Thymus (tissue), 11 donors: ENCODE data around the gene SH3TC1. TPM values are rescaled to one million over a fixed set of nuclear protein-coding genes. Genes with fewer than 3 reads are reported as not detected.
A peak's percentile ranks its signal among the peaks of the same experiment; 100 is the strongest.

Experiments used
- DNase-seq, 9 donors: peaks; one replicate each; pipeline ENCODE4 v3.0.0-alpha.2; 2013; ENCODE audit warnings: low spot score in 9 of 9, low read depth in 6 of 9, missing footprints in 1 of 9
- H3K27ac ChIP-seq, 2 donors: one replicate each; pipeline ENCODE4 v1.5.1; 2013; ENCODE audit warnings: control low read depth in 1 of 2, low read depth in 1 of 2, low read length in 1 of 2, mild to moderate bottlenecking in 1 of 2, moderate library complexity in 1 of 2
- H3K27me3 ChIP-seq, 2 donors: one replicate each; pipeline ENCODE4 v1.5.1; 2013; ENCODE audit warnings: low read length in 1 of 2; ENCODE audit not compliant: control insufficient read depth in 2 of 2, insufficient read depth in 1 of 2
- H3K36me3 ChIP-seq, 2 donors: one replicate each; pipeline ENCODE4 v1.5.1; 2013; ENCODE audit warnings: low read length in 1 of 2, mild to moderate bottlenecking in 1 of 2, moderate library complexity in 1 of 2; ENCODE audit not compliant: control insufficient read depth in 2 of 2, insufficient read depth in 2 of 2
- H3K4me1 ChIP-seq, 2 donors: one replicate each; pipeline ENCODE4 v1.5.1; 2013; ENCODE audit warnings: low read length in 2 of 2; ENCODE audit not compliant: control insufficient read depth in 2 of 2, insufficient read depth in 2 of 2
- H3K4me3 ChIP-seq, 2 donors: one replicate each; pipeline ENCODE4 v1.5.1; 2013; ENCODE audit warnings: low read length in 2 of 2, control low read depth in 1 of 2, mild to moderate bottlenecking in 1 of 2
- H3K9me3 ChIP-seq, 2 donors: one replicate each; pipeline ENCODE4 v1.5.1; 2013; ENCODE audit warnings: low read length in 1 of 2, mild to moderate bottlenecking in 1 of 2; ENCODE audit not compliant: control insufficient read depth in 2 of 2, insufficient read depth in 1 of 2
- WGBS: extraction: QIAGEN DNeasy Blood & Tissue Kit; methylation state at CpG from one replicate; pipeline ENCODE4 v1.1.7; 2013; 5-methylcytosine and 5-hydroxymethylcytosine counted together
- polyA plus RNA-seq: library from polyadenylated mRNA; stranded (reverse); fragments of 200-250 nt; gene quantifications from one replicate; pipeline ENCODE4 v1.2.3, GENCODE V29; 2013
- total RNA-seq: library from RNA; stranded (reverse); fragments of 120-200 nt; gene quantifications from one replicate; pipeline ENCODE4 v1.2.4, GENCODE V29; 2013
- donor health status: healthy.

Gene SH3TC1
- total and polyA plus RNA-seq, 2 donors = 114 to 146 TPM

GRCh38 chr4:8269535-8270417, 70.7 kb downstream of the SH3TC1 start, which contains the start of gene HTRA3:
HTRA3 (plus strand) TSS chr4:8269754; CDS start chr4:8269969, 215 bp downstream.
- H3K4me3 ChIP-seq = peak within 1 kb of the TSS in 1 of 2 donors; percentile 21
- peaks cover 0 to 2% of the 10 kb centered on the region in 2 donors for H3K9me3 ChIP-seq
- no peak within 1 kb of the TSS for H3K27ac ChIP-seq
- 3% methylated on average over 111 of the region's 111 CpGs for WGBS
- no peak for DNase-seq
- H3K36me3 ChIP-seq = no peaks in the 10 kb centered on the region
- H3K4me1 ChIP-seq = peaks cover 3 to 4% of the 10 kb centered on the region in 2 donors
- H3K27me3 ChIP-seq = peaks cover 44 to 62% of the 10 kb centered on the region in 2 donors

GRCh38 chr4:8270418-8270771, 71.3 kb downstream of the SH3TC1 start:
- Histone ChIP-seq H3K27ac (no peak overlapping the region), H3K9me3 (peaks cover 0 to 2% of the 10 kb centered on the region in 2 donors), H3K4me1 (peaks cover 3 to 4% of the 10 kb centered on the region in 2 donors), H3K4me3 (no peak overlapping the region), H3K36me3 (no peaks in the 10 kb centered on the region), H3K27me3 (peaks cover 44 to 62% of the 10 kb centered on the region in 2 donors)
- no peak for DNase-seq
- 50% methylated on average over 11 of the region's 11 CpGs for WGBS

- H3K4me3 ChIP-seq = no peak overlapping the region
- peaks cover 0 to 2% of the 10 kb centered on the region in 2 donors for H3K9me3 ChIP-seq
- peaks cover 44 to 62% of the 10 kb centered on the region in 2 donors for H3K27me3 ChIP-seq
- peaks cover 3 to 4% of the 10 kb centered on the region in 2 donors for H3K4me1 ChIP-seq
- no peak for DNase-seq
- 95% methylated on average over 27 of the region's 27 CpGs for WGBS
- H3K36me3 ChIP-seq = no peaks in the 10 kb centered on the region
- H3K27ac ChIP-seq = no peak overlapping the region
These were observed 72.1 kb downstream of the SH3TC1 start for GRCh38 chr4:8270912-8271815.

- peaks cover 44 to 62% of the 10 kb centered on the region in 2 donors for H3K27me3 ChIP-seq
- 98% methylated on average over 10 of the region's 10 CpGs for WGBS
- no peak overlapping the region for H3K4me3 ChIP-seq
- H3K9me3 ChIP-seq = peaks cover 0 to 2% of the 10 kb centered on the region in 2 donors
- peaks cover 3 to 4% of the 10 kb centered on the region in 2 donors for H3K4me1 ChIP-seq
- no peak overlapping the region for H3K27ac ChIP-seq
- H3K36me3 ChIP-seq = no peaks in the 10 kb centered on the region
- DNase-seq = no peak
These were observed 72.7 kb downstream of the SH3TC1 start for GRCh38 chr4:8271821-8272220.

GRCh38 chr4:8272472-8273428, 73.7 kb downstream of the SH3TC1 start:
- no peak overlapping the region for H3K4me3 ChIP-seq
- H3K27ac ChIP-seq = no peak overlapping the region
- 70% methylated on average over 30 of the region's 30 CpGs for WGBS
- peaks cover 0 to 2% of the 10 kb centered on the region in 2 donors for H3K9me3 ChIP-seq
- H3K27me3 ChIP-seq = peaks cover 44 to 56% of the 10 kb centered on the region in 2 donors
- no peak for DNase-seq
- H3K36me3 ChIP-seq = no peaks in the 10 kb centered on the region
- H3K4me1 ChIP-seq = peaks cover 3 to 4% of the 10 kb centered on the region in 2 donors

- H3K27ac ChIP-seq = no peak overlapping the region
- no peaks in the 10 kb centered on the region for H3K36me3 ChIP-seq
- H3K4me1 ChIP-seq = peaks cover 3 to 8% of the 10 kb centered on the region in 2 donors
- DNase-seq = no peak
- H3K27me3 ChIP-seq = peaks cover 39 to 49% of the 10 kb centered on the region in 2 donors
- H3K4me3 ChIP-seq = no peak overlapping the region
- peaks cover 0 to 2% of the 10 kb centered on the region in 2 donors for H3K9me3 ChIP-seq
- WGBS = 76% methylated on average over 13 of the region's 13 CpGs
These were observed 74.4 kb downstream of the SH3TC1 start for GRCh38 chr4:8273450-8273849.

- Histone ChIP-seq H3K27ac (no peak overlapping the region), H3K4me3 (no peak overlapping the region), H3K36me3 (no peaks in the 10 kb centered on the region), H3K4me1 (peaks cover 3 to 14% of the 10 kb centered on the region in 2 donors), H3K9me3 (peaks cover 0 to 2% of the 10 kb centered on the region in 2 donors), H3K27me3 (peaks cover 32 to 42% of the 10 kb centered on the region in 2 donors)
- 94% methylated on average over 21 of the region's 21 CpGs for WGBS
- DNase-seq = no peak
These were observed 75.1 kb downstream of the SH3TC1 start for GRCh38 chr4:8274066-8274652.
